GM23248 (cell line): ENCODE results near the gene FCN3. TPM values are rescaled to one million over a fixed set of nuclear protein-coding genes. Genes with fewer than 3 reads are reported as not detected.

Source experiments
- DNase-seq: peaks from one replicate; pipeline ENCODE4 v3.0.0-alpha.2; 2015
- H2AFZ ChIP-seq: fragments of 200-600 bp; sonication (generic); 2 replicates; pipeline ENCODE4 v1.6.1; 2016; ENCODE audit warnings: antibody characterized with exemption
- H3F3A ChIP-seq: fragments of 200-600 bp; sonication (generic); 2 replicates; pipeline ENCODE4 v1.6.1; 2016; ENCODE audit warnings: mild to moderate bottlenecking, antibody characterized with exemption, mixed run types; ENCODE audit not compliant: insufficient read depth
- H3K27ac ChIP-seq: fragments of 200-600 bp; sonication (generic); 2 replicates; pipeline ENCODE4 v1.5.1; 2016; ENCODE audit warnings: mild to moderate bottlenecking
- H3K27me3 ChIP-seq: fragments of 200-600 bp; sonication (generic); replicated peaks from 2 replicates; pipeline ENCODE4 v1.6.1; 2016; ENCODE audit warnings: mild to moderate bottlenecking; ENCODE audit not compliant: insufficient read depth
- H3K36me3 ChIP-seq: fragments of 200-600 bp; sonication (generic); 2 replicates; pipeline ENCODE4 v1.6.1; 2016; ENCODE audit warnings: low read depth, mild to moderate bottlenecking
- H3K4me1 ChIP-seq: fragments of 200-600 bp; sonication (generic); 2 replicates; pipeline ENCODE4 v1.6.1; 2016; ENCODE audit warnings: mild to moderate bottlenecking; ENCODE audit not compliant: insufficient read depth
- H3K4me2 ChIP-seq: fragments of 200-600 bp; sonication (generic); one replicate; pipeline ENCODE4 v1.6.1; 2016; ENCODE audit warnings: mild to moderate bottlenecking; ENCODE audit not compliant: unreplicated experiment
- H3K4me3 ChIP-seq: fragments of 200-600 bp; sonication (generic); 2 replicates; pipeline ENCODE4 v1.5.1; 2016; ENCODE audit warnings: mild to moderate bottlenecking
- H3K79me2 ChIP-seq: fragments of 200-600 bp; sonication (generic); 2 replicates; pipeline ENCODE4 v1.6.1; 2016; ENCODE audit warnings: mild to moderate bottlenecking; ENCODE audit not compliant: insufficient read depth
- H3K9ac ChIP-seq: fragments of 200-600 bp; sonication (generic); 2 replicates; pipeline ENCODE4 v1.6.1; 2016; ENCODE audit warnings: mild to moderate bottlenecking
- H3K9me2 ChIP-seq: fragments of 200-600 bp; sonication (generic); 2 replicates; pipeline ENCODE4 v1.6.1; 2016; ENCODE audit warnings: mixed run types, mild to moderate bottlenecking, moderate library complexity; ENCODE audit not compliant: insufficient read depth
- H3K9me3 ChIP-seq: fragments of 200-600 bp; sonication (generic); one replicate; pipeline ENCODE4 v1.6.1; 2017; ENCODE audit warnings: low read depth
- H4K20me1 ChIP-seq: fragments of 200-600 bp; sonication (generic); 2 replicates; pipeline ENCODE4 v1.6.0; 2016; ENCODE audit not compliant: insufficient read depth
- EZH2 ChIP-seq: fragments of 200-600 bp; sonication (generic); IDR thresholded peaks from 2 replicates; pipeline ENCODE4 v1.6.1; 2018; ENCODE audit warnings: antibody characterized with exemption, mild to moderate bottlenecking; ENCODE audit not compliant: insufficient read depth, poor library complexity, severe bottlenecking
- EZH2phosphoT487 ChIP-seq: fragments of 200-600 bp; sonication (generic); IDR thresholded peaks from 2 replicates; pipeline ENCODE4 v1.6.1; 2018; ENCODE audit warnings: antibody characterized with exemption, moderate library complexity, mild to moderate bottlenecking, low read depth; ENCODE audit not compliant: insufficient read depth
- WGBS, 2 experiments: methylation state at CpG; one replicate each; pipeline ENCODE4 v1.1.6; 2015 to 2017; ENCODE audit warnings: low lambda C conversion rate in 2 of 2, low coverage in 1 of 2; ENCODE audit errors: missing lambda C conversion rate in 2 of 2; 5-methylcytosine and 5-hydroxymethylcytosine counted together
- in situ Hi-C: fragments of 300-500 bp; cut with MboI; formaldehyde crosslinking; loops from 2 replicates; pipeline ENCODE4 v1.15.0; 2020
- polyA plus RNA-seq: library from polyadenylated mRNA; unstranded; fragments of >200 nt; fragmentation: Nextera tagmentation; extraction: Ambion mirVana; gene quantifications from 2 replicates; pipeline ENCODE4 v1.2.1, GENCODE V29; 2016
- total RNA-seq: library from RNA; depleted of rRNA; stranded (reverse); fragments of >200 nt; shearing (Covaris generic); gene quantifications from 2 replicates; pipeline ENCODE4 v1.2.3, GENCODE V29; 2014

Gene FCN3
- total and polyA plus RNA-seq, 2 experiments from 2014 or later = not detected

GRCh38 chr1:27377760-27378495 lies 3.3 kb upstream of the FCN3 start:
- 81 to 82% methylated on average over 11 to 12 of the region's 12 CpGs for WGBS, 2 experiments

GRCh38 chr1:27372808-27373690 lies 1.6 kb downstream of the FCN3 start:
- no peaks in the 10 kb centered on the region for H3K79me2 ChIP-seq
- H3K9ac ChIP-seq = no peak overlapping the region
- DNase-seq = peak; percentile 34
- no peaks in the 10 kb centered on the region for H4K20me1 ChIP-seq
- no peak overlapping the region for H3K4me2 ChIP-seq
- in situ Hi-C loops = no loop called here
- H3F3A ChIP-seq = no peaks in the 10 kb centered on the region
- no peaks in the 10 kb centered on the region for H3K9me2 ChIP-seq
- H3K4me3 ChIP-seq = no peak overlapping the region
- H3K27me3 ChIP-seq = no peaks in the 10 kb centered on the region
- H3K4me1 ChIP-seq = no peaks in the 10 kb centered on the region
- 90% methylated on average over 11 of the region's 11 CpGs for WGBS, 2 experiments
- no peak overlapping the region for H3K27ac ChIP-seq
- H3K9me3 ChIP-seq = no peaks in the 10 kb centered on the region
- no peaks in the 10 kb centered on the region for H3K36me3 ChIP-seq
- TF ChIP-seq EZH2 = no peak
- no peak for TF ChIP-seq EZH2phosphoT487
- H2AFZ ChIP-seq = no peak overlapping the region

More at GRCh38 chr1:27377760-27378495, 3.3 kb upstream of the FCN3 start:
- Histone ChIP-seq H4K20me1 (no peaks in the 10 kb centered on the region), H3K79me2 (no peaks in the 10 kb centered on the region), H3K4me3 (no peak overlapping the region), H3K4me1 (no peaks in the 10 kb centered on the region), H3K9ac (no peak overlapping the region), H3K9me3 (no peaks in the 10 kb centered on the region), H3K4me2 (no peak overlapping the region), H3K9me2 (no peaks in the 10 kb centered on the region), H3K27ac (no peak overlapping the region), H3F3A (no peaks in the 10 kb centered on the region), H2AFZ (no peak overlapping the region), H3K27me3 (no peaks in the 10 kb centered on the region), H3K36me3 (no peaks in the 10 kb centered on the region)
- no peak for TF ChIP-seq EZH2phosphoT487
- no peak for TF ChIP-seq EZH2
- no peak for DNase-seq
- in situ Hi-C loops = no loop called here

- Histone ChIP-seq H2AFZ (no peak overlapping the region), H3K27ac (no peak overlapping the region), H3K36me3 (no peaks in the 10 kb centered on the region), H3K79me2 (no peaks in the 10 kb centered on the region), H3K4me1 (peaks cover 5% of the 10 kb centered on the region), H3K9me2 (no peaks in the 10 kb centered on the region), H3K27me3 (no peaks in the 10 kb centered on the region), H3K4me2 (no peak overlapping the region), H3F3A (no peaks in the 10 kb centered on the region), H3K9ac (no peak overlapping the region), H3K4me3 (no peak overlapping the region), H3K9me3 (no peaks in the 10 kb centered on the region), H4K20me1 (no peaks in the 10 kb centered on the region)
- no peak for DNase-seq
- TF ChIP-seq EZH2 (no peak), EZH2phosphoT487 (no peak)
- 82 to 86% methylated on average over 19 of the region's 19 CpGs for WGBS, 2 experiments
- in situ Hi-C loops = no loop called here
Observed at GRCh38 chr1:27372022-27372807, 2.4 kb downstream of the FCN3 start.
